ENCODE data around the gene NCOA5.
"Not testable (repeated sequence)": the region's sequence is repeated elsewhere in the genome, so short reads cannot be mapped to it uniquely, and the experiment has no call there.

Gene NCOA5

GRCh38 chr20:46120136-46120535 lies 30.4 kb upstream of the NCOA5 start:
- DNase-seq (ENCODE audit: low read depth) = no peak

- DNase-seq (ENCODE audit: low read depth) = no peak
These were observed 29.8 kb upstream of the NCOA5 start for GRCh38 chr20:46119547-46119946.

- no peak for DNase-seq (ENCODE audit: low read depth)
These were observed 29.3 kb upstream of the NCOA5 start for GRCh38 chr20:46119028-46119546.

- DNase-seq (ENCODE audit: low read depth) = no peak
These were observed 28.8 kb upstream of the NCOA5 start for GRCh38 chr20:46118481-46119020.

GRCh38 chr20:46117704-46118467 lies 28.1 kb upstream of the NCOA5 start, which contains the start of gene CD40:
Gene CD40 (plus strand): TSS chr20:46118314. CDS start chr20:46118344, 30 bp downstream.
- DNase-seq (ENCODE audit: low read depth) = peak; percentile 27

- no peak for DNase-seq (ENCODE audit: low read depth)
These were observed 24.7 kb upstream of the NCOA5 start for GRCh38 chr20:46114449-46114848.

GRCh38 chr20:46113113-46113470 lies 23.3 kb upstream of the NCOA5 start:
- DNase-seq (ENCODE audit: low read depth) = no peak

GRCh38 chr20:46112430-46113112 lies 22.8 kb upstream of the NCOA5 start:
- no peak for DNase-seq (ENCODE audit: low read depth)

- no peak for DNase-seq (ENCODE audit: low read depth)
These were observed 22.1 kb upstream of the NCOA5 start for GRCh38 chr20:46111836-46112212.

- no peak for DNase-seq (ENCODE audit: low read depth)
These were observed 21.5 kb upstream of the NCOA5 start for GRCh38 chr20:46111028-46111835.

- no peak for DNase-seq (ENCODE audit: low read depth)
These were observed 19.2 kb upstream of the NCOA5 start for GRCh38 chr20:46108976-46109375.

GRCh38 chr20:46108435-46108841 lies 18.7 kb upstream of the NCOA5 start:
- DNase-seq (ENCODE audit: low read depth) = no peak

- no peak for DNase-seq (ENCODE audit: low read depth)
These were observed 17.3 kb upstream of the NCOA5 start for GRCh38 chr20:46107061-46107460.

GRCh38 chr20:46104262-46104661 lies 14.5 kb upstream of the NCOA5 start:
- DNase-seq (ENCODE audit: low read depth) = no peak

GRCh38 chr20:46102940-46103339 lies 13.2 kb upstream of the NCOA5 start:
- DNase-seq (ENCODE audit: low read depth) = no peak

GRCh38 chr20:46101957-46102356 lies 12.2 kb upstream of the NCOA5 start:
- no peak for DNase-seq (ENCODE audit: low read depth)

GRCh38 chr20:46100988-46101387 lies 11.2 kb upstream of the NCOA5 start:
- DNase-seq (ENCODE audit: low read depth) = no peak

- DNase-seq (ENCODE audit: low read depth) = not testable (repeated sequence)
These were observed 10.7 kb upstream of the NCOA5 start for GRCh38 chr20:46100444-46100843.

GRCh38 chr20:46099491-46100287 lies 9.9 kb upstream of the NCOA5 start:
- no peak for DNase-seq (ENCODE audit: low read depth)

GRCh38 chr20:46093531-46093930 lies 3.8 kb upstream of the NCOA5 start:
- DNase-seq (ENCODE audit: low read depth) = no peak
